Retina (tissue), 1 donor: ENCODE data around the gene AHCYL1.

ENCODE experiments used
- DNase-seq: peaks from one replicate; pipeline ENCODE4 v3.0.0-alpha.2; 2016

AHCYL1 gene

GRCh38 chr1:110040548-110040947 lies 56.0 kb downstream of the AHCYL1 start:
- DNase-seq = no peak

- no peak for DNase-seq
Observed at GRCh38 chr1:110043016-110043415, 58.5 kb downstream of the AHCYL1 start.

- no peak for DNase-seq
Observed at GRCh38 chr1:110047463-110047862, 62.9 kb downstream of the AHCYL1 start.

GRCh38 chr1:110048240-110048639 lies 63.7 kb downstream of the AHCYL1 start:
- DNase-seq = no peak

GRCh38 chr1:110048923-110049601 lies 64.5 kb downstream of the AHCYL1 start:
- DNase-seq = no peak

GRCh38 chr1:110049801-110050601 lies 65.4 kb downstream of the AHCYL1 start:
- DNase-seq = no peak

GRCh38 chr1:110050602-110051261 lies 66.2 kb downstream of the AHCYL1 start:
- no peak for DNase-seq

- DNase-seq = no peak
Observed at GRCh38 chr1:110051262-110051648, 66.7 kb downstream of the AHCYL1 start.

- peak; percentile 72 for DNase-seq
Observed at GRCh38 chr1:110053552-110054428, 69.2 kb downstream of the AHCYL1 start.

GRCh38 chr1:110055493-110056284 lies 71.1 kb downstream of the AHCYL1 start:
- no peak for DNase-seq

GRCh38 chr1:110056285-110056683 lies 71.7 kb downstream of the AHCYL1 start:
- DNase-seq = no peak

GRCh38 chr1:110056776-110057175 lies 72.2 kb downstream of the AHCYL1 start:
- no peak for DNase-seq

GRCh38 chr1:110057963-110058518 lies 73.5 kb downstream of the AHCYL1 start:
- DNase-seq = no peak

GRCh38 chr1:110058591-110058990 lies 74.0 kb downstream of the AHCYL1 start:
- DNase-seq = no peak

GRCh38 chr1:110059133-110059863 lies 74.7 kb downstream of the AHCYL1 start:
- no peak for DNase-seq

GRCh38 chr1:110060034-110060661 lies 75.6 kb downstream of the AHCYL1 start:
- no peak for DNase-seq

GRCh38 chr1:110060662-110061060 lies 76.1 kb downstream of the AHCYL1 start:
- DNase-seq = no peak

GRCh38 chr1:110061341-110061740 lies 76.8 kb downstream of the AHCYL1 start:
- no peak for DNase-seq

- DNase-seq = no peak
Observed at GRCh38 chr1:110062612-110063011, 78.0 kb downstream of the AHCYL1 start.

GRCh38 chr1:110063781-110064180 lies 79.2 kb downstream of the AHCYL1 start:
- DNase-seq = no peak
